Activated T-cell treated with anti-CD3 and anti-CD28 coated beads for 4 hours (primary cell): ENCODE data around the gene RXFP4.
A peak's percentile ranks its signal among the peaks of the same experiment; 100 is the strongest.
"Not testable (repeated sequence)": the region's sequence is repeated elsewhere in the genome, so short reads cannot be mapped to it uniquely, and the experiment has no call there.

Experiments used
- DNase-seq: peaks from one replicate; pipeline ENCODE4 v3.0.0-alpha.2; 2020

Gene RXFP4

GRCh38 chr1:155940993-155941844, at the start of gene RXFP4:
RXFP4 (plus strand) TSS chr1:155941638; CDS start chr1:155941710, 72 bp downstream.
- DNase-seq: no peak

GRCh38 chr1:155892796-155893195, 48.6 kb upstream of the RXFP4 start:
- no peak for DNase-seq

GRCh38 chr1:155893389-155894142, 47.9 kb upstream of the RXFP4 start:
- no peak for DNase-seq

- not testable (repeated sequence) for DNase-seq
Measured at GRCh38 chr1:155895617-155896016, 45.8 kb upstream of the RXFP4 start.

GRCh38 chr1:155896476-155896875, 45.0 kb upstream of the RXFP4 start:
- not testable (repeated sequence) for DNase-seq

- no peak for DNase-seq
Measured at GRCh38 chr1:155897746-155898145, 43.7 kb upstream of the RXFP4 start.

- no peak for DNase-seq
Measured at GRCh38 chr1:155898888-155899287, 42.5 kb upstream of the RXFP4 start.

- DNase-seq: no peak
Measured at GRCh38 chr1:155899683-155900082, 41.8 kb upstream of the RXFP4 start.

GRCh38 chr1:155900161-155900560, 41.3 kb upstream of the RXFP4 start:
- DNase-seq: no peak

- no peak for DNase-seq
Measured at GRCh38 chr1:155904261-155904660, 37.2 kb upstream of the RXFP4 start.

GRCh38 chr1:155909894-155910293, 31.5 kb upstream of the RXFP4 start:
- DNase-seq: no peak

GRCh38 chr1:155910621-155911121, 30.8 kb upstream of the RXFP4 start:
- DNase-seq: no peak

- DNase-seq: peak; percentile 76
Measured at GRCh38 chr1:155911156-155912055, 30.0 kb upstream of the RXFP4 start, which contains the start of gene RIT1. RIT1 (minus strand) TSS chr1:155911349; CDS start chr1:155910761, 588 bp downstream.

GRCh38 chr1:155912056-155912536, 29.3 kb upstream of the RXFP4 start:
- no peak for DNase-seq

- no peak for DNase-seq
Measured at GRCh38 chr1:155913969-155914757, 27.3 kb upstream of the RXFP4 start.

GRCh38 chr1:155918660-155919059, 22.8 kb upstream of the RXFP4 start:
- no peak for DNase-seq

GRCh38 chr1:155919801-155920200, 21.6 kb upstream of the RXFP4 start:
- no peak for DNase-seq

- DNase-seq: no peak
Measured at GRCh38 chr1:155920717-155921116, 20.7 kb upstream of the RXFP4 start.

GRCh38 chr1:155925506-155925905, 15.9 kb upstream of the RXFP4 start:
- DNase-seq: no peak

GRCh38 chr1:155929057-155929456, 12.4 kb upstream of the RXFP4 start:
- no peak for DNase-seq

- not testable (repeated sequence) for DNase-seq
Measured at GRCh38 chr1:155930725-155931124, 10.7 kb upstream of the RXFP4 start.
